NCI-H1105 (cell line): ENCODE measurements around the gene TXK.
"Not testable (repeated sequence)": the region's sequence is repeated elsewhere in the genome, so short reads cannot be mapped to it uniquely, and the experiment has no call there.

Experiments used
- DNase-seq: peaks from one replicate; lab custom pipeline; 2025; lab: John Stamatoyannopoulos, UW

Gene TXK

DNA sequence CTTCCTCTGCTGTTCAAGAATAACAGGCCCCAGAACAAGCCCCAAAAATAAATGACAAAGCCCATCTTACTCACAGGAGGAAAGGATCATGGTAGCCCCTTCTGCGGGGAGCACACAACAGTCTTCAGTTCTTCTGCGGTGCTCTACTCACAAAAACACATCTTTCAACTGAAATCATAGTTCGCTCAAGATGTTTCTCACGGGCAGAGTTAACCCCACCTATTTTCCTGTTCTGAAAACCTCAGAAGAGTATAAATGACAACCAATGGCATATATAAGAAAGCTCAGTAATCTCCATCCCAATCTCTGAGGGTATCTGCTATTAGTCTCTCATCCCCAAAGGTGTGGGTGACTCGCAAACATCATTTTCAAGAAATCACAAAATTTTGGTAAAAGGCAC, at the start of gene TXK:
TXK (minus strand) TSS at position 170 of the 400 bp plus-strand sequence; CDS start at position 90, 80 bp downstream.
- no peak for DNase-seq

DNA sequence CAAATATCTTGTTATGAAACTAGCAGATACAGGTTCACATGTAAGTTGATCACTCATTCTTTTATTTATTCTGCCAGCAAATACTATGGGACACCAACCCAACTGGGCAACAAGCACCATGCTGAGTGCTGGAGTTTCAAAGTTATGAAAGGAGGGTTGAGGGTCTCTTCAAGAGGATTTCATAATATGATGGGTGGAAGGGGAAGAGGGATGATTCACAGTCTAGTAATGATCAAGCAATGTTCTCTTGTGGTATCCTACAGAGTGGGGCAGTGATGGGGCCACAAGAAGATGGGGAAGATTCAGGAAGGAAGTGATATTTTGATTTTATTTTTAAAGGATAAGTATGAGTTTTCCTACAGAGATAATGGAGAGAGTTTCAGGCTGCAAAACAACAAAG, 46.2 kb upstream of the TXK start:
- no peak for DNase-seq

DNA sequence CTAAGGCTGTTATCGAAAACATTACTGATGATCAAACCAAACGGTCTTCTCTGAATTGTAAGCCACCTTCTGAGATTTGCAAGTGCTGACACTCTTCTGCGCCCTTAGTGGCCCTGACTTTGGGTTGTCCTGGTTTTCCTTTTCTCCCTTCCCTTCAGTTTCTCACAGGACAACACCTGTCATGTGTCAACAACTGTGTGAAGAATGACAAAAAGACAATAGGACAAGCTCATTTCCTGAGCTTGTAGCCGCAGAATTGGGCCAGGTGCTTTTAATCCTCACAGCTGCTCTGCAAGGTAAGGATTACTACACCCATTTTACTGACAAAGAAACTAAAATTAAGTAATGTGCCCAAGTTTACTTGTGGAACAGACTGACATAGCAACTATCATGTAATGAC, 44.9 kb upstream of the TXK start:
- no peak for DNase-seq

DNA sequence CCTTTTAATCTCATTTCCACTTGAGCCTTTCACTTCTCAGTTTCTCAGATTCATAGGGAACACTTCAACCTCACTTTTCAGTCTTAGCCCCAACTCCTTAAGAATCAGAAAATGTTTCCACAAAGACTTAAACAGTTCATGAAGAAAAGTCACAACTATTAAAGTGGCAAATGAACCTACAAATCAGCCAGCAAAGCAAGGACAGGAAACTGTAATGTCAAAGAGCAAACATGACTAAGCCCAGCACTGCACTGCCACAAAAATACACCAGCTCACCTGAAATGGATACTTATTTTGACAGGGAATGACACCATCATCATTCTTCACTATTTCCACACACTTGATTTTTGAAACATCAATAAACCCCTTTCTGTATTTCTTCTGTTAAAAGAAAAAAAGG, 41.8 kb upstream of the TXK start:
- DNase-seq = no peak

DNA sequence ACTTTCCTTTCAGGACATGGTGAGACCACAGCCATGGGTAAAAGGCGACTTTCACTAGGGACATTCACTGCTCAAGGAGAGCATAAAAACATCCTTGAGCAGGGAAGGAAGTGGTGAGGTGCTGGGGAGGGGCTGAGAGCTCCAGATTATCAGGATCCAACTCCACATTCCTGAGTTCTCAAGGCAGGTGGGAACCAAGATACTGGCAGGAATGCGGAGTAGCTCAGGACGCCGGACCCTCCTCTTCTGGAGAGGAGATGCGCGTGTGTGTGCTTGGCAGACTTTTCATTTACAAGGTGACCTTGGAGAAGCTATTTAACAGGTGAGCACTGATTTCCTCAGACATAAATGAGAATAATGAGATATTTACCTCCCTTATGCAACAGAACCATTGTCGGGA, 41.3 kb upstream of the TXK start:
- DNase-seq = no peak

GRCh38 chr4:48173056-48173991, 39.3 kb upstream of the TXK start:
- no peak for DNase-seq

DNA sequence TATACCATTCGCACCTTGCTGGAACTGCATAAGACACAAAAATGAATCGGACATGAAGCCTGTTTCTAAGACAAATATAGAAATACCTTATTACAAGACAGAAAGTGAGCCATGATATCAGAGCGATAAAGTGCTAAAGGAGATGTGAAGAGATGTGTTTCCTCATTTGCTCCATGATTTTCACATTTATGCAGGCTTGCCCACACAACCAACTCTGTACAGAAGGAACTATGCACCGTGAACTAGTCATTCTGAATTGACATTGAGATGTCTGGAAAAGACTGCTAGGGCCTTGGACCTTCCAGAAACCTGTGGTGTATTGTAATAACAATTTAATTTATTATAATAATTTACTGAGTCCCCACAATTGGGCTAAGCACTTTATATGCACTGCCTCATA, 38.6 kb upstream of the TXK start:
- DNase-seq = no peak

DNA sequence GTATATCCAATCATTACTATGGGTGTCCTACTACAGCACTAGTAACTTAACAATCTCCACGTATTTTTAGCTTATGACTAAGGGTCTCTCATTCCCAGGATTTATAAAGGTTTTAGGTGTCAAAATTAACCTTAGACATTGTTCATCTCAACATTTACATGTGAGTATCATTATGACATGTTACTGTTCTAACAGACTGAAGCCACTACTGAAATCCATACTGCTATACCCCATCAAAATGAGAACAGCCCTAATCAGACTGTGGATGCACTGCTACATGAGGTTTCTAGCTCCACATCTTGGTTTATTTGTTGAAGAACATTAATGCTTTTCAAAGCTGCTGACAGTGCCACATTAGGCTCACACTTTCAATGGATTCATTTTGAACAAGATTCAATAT, 35.6 kb upstream of the TXK start:
- DNase-seq = no peak

GRCh38 chr4:48167538-48168263, 33.7 kb upstream of the TXK start:
- no peak for DNase-seq

DNA sequence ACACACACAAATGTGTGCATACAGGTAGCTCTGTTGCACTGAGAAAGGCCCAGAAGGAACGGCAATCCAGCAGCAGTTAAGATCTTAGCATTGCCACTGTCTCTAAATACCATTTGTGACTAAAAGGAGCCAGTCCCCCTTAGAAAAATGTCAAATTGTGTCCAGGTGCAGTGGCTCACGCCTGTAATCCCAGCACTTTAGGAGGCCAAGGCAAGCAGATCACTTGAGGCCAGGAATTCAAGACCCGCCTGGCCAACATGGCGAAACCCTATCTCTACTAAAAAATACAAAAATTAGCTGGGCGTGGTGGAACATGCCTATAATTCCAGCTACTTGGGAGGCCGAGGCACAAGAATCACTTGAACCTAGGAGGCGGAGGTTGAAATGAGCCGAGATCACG, 30.5 kb upstream of the TXK start:
- not testable (repeated sequence) for DNase-seq

- DNase-seq = no peak
Measured at GRCh38 chr4:48163746-48164145, 29.7 kb upstream of the TXK start.

GRCh38 chr4:48162162-48162561, 28.1 kb upstream of the TXK start:
- no peak for DNase-seq

- DNase-seq = no peak
Measured at GRCh38 chr4:48157271-48157670, 23.2 kb upstream of the TXK start.

DNA sequence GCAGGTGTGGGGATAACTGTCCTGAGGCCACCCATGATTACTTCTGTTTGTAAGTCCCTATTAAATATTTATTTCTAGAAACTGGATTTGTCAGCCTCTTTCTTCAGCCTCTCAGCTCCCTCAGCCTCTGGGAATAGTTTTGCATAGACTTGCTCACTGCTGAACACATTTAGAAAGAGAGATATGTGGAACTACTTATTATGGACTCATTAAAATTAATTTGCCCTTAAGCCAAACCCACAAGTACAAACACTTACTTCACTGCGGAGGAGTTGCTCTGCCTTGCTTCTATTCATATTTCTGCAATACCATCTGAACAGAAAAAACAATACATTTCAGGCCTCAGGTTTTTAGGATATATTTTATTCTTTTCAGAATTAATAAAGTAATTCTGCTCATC, 22.4 kb upstream of the TXK start:
- DNase-seq = no peak

DNA sequence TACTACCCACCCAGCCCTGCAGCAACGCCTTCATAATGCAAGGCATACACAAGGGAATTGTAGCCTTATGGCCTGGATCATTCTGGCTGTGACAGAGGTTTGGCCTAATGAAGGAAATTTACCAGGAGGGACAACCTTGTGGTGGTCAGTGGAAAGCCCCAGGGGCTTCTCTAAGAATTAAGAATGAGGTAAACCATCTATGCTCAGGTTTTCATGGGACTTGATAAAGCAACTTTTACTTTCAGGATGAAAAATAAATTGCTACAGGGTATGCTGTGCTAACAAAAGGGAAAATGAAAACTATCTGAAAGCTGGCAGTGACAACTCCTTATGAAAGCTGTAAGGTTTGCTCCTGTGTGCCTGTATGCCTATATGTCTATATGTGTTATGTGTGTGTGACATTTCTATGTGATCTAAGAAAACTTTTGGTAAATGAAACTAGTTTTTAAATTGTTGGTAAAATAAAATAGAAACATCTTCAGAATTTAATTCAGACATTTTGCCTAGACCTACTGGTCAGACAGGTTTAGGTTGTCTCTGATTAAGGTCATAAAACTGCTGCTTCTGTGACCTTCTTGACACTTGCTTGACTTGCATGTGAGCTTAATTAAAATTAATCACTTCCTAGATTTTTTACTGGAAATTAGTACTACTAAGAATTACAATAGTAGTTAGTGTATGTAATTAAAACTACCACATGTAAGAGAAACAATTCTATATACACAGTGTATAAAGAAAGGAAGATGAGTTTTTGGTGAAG, 19.9 kb upstream of the TXK start:
- DNase-seq = no peak

DNA sequence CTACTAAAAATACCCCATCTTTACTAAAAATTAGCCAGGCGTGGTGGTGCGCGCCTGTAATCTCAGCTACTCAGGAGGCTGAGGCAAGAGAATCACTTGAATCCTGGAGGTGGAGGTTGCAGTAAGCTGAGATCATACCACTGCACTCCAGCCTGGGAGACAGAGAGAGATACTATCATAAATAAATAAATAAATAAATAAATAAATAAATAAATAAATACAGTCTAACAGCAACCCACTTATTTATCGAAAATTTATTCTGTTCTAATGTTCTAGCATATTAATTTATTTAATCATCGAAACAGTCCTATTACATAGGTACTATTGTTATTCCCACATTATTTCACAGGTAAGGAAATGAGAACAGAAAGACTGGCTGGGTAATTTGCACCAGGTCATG, 18.2 kb upstream of the TXK start:
- no peak for DNase-seq

- DNase-seq = no peak
Measured at GRCh38 chr4:48149827-48150370, 15.8 kb upstream of the TXK start.

GRCh38 chr4:48147621-48148020, 13.6 kb upstream of the TXK start:
- DNase-seq = no peak

DNA sequence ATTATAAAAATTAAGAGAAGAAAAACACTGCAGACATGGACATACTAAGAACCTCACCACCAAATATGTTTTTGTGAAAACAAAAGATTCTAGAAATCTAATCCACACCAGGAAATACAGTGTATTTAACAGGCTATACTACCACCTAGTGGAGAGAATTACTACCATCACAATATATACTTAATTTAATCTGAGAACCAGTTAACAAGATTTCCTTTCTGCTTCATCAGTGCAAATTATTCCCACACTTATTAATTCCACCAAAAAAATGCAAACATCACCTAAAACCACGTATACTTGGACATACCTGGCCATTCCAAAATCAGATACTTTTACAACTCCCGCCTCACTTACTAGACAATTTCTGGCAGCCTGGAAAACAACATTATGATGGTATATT, 7.0 kb upstream of the TXK start:
- no peak for DNase-seq

GRCh38 chr4:48139691-48140090, 5.6 kb upstream of the TXK start:
- DNase-seq = no peak

- DNase-seq = no peak
Measured at GRCh38 chr4:48138936-48139335, 4.9 kb upstream of the TXK start.

- DNase-seq = no peak
Measured at GRCh38 chr4:48138511-48138910, 4.5 kb upstream of the TXK start.
